ENCODE data around the gene MKI67.

MKI67 gene

DNA sequence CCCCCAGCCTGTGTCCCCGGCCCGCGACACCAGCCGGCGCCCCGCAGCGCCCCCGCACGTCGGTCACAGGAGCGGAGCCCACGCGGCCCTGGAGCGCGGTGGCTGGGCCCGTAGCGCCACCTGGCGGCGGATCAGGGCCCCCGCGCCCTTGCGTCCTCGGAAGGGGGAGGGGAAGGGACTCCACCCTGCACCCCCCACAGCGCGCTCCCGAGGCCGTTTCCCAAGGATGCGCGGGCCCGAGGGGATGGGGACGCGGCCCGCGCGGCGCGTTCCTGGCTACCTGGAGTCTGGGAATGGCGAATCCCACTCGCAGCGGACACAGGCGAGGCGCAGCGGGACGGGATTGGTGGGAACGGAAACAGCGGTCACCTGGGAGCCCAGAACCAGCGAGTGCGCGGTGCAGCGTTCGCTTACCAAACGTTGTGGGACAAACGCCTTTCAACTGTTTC is 23.8 kb upstream of the MKI67 start:
- TF ChIP-seq MAX (IDR thresholded peaks at IDR 0.05; ENCODE audit: low read depth, low read length) = peak; percentile 67
- TF ChIP-seq, protein P1, sequence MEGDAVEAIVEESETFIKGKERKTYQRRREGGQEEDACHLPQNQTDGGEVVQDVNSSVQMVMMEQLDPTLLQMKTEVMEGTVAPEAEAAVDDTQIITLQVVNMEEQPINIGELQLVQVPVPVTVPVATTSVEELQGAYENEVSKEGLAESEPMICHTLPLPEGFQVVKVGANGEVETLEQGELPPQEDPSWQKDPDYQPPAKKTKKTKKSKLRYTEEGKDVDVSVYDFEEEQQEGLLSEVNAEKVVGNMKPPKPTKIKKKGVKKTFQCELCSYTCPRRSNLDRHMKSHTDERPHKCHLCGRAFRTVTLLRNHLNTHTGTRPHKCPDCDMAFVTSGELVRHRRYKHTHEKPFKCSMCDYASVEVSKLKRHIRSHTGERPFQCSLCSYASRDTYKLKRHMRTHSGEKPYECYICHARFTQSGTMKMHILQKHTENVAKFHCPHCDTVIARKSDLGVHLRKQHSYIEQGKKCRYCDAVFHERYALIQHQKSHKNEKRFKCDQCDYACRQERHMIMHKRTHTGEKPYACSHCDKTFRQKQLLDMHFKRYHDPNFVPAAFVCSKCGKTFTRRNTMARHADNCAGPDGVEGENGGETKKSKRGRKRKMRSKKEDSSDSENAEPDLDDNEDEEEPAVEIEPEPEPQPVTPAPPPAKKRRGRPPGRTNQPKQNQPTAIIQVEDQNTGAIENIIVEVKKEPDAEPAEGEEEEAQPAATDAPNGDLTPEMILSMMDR (IDR thresholded peaks at IDR 0.05; ENCODE audit: low read depth, low read length) = peak; percentile 79
- TF ChIP-seq MYC (IDR thresholded peaks at IDR 0.05; ENCODE audit: low read depth, low read length) = peak; percentile 77
- TF ChIP-seq POLR2A (IDR thresholded peaks at IDR 0.05; ENCODE audit: extremely low read depth, insufficient read length) = no peak
- peak; percentile 81 for DNase-seq (ENCODE audit: low read depth)
- peak overlapping the region; percentile 14 for H3K4me3 ChIP-seq (ENCODE audit: low read depth, low read length)

DNA sequence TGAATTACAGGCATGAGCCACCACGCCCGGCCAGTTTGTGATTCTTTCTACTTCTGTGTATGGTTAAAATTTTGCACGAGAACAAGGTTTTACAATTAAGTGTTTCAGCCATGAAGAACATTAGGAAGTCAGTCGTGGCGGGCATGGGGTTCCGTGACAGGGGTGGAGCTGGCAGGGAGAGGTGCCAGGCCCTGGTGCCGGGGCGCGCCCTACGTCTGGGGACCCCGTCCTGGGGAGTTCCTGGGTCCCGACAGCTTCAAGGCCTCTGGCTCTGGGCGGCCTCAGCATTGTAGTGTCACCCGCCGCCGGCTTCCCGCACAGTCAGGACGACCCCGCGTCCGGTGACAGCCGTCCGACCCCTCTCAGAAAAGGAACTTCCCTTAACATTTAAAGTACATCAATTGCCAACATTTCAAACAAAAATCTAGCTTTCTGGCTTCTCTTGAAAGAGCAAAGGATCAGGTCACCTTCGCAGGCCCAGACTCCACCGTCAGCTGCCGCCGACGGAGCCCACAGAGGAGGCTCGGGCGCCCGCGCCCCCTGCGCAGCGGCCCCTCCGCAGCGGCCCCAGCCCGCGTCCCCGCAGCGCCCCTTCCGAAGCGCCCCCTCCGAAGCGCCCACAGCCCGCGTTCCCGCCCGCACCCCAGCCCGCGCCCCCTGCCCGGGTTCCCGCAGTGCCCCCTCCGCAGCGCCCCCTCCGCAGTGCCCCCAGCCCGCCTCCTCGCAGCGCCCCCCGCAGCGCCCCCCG is 23.2 kb upstream of the MKI67 start:
- no peak for DNase-seq (ENCODE audit: low read depth)
- TF ChIP-seq POLR2A (IDR thresholded peaks at IDR 0.05; ENCODE audit: extremely low read depth, insufficient read length) = no peak
- no peak overlapping the region for H3K4me3 ChIP-seq (ENCODE audit: low read depth, low read length)

GRCh38 chr10:128147669-128148068 is 21.4 kb upstream of the MKI67 start:
- H3K4me3 ChIP-seq (ENCODE audit: low read depth, low read length) = no peak overlapping the region
- DNase-seq (ENCODE audit: low read depth) = no peak
- TF ChIP-seq MAX (IDR thresholded peaks at IDR 0.05; ENCODE audit: low read depth, low read length) = no peak
- TF ChIP-seq MYC (IDR thresholded peaks at IDR 0.05; ENCODE audit: low read depth, low read length) = no peak
- no peak for TF ChIP-seq POLR2A (IDR thresholded peaks at IDR 0.05; ENCODE audit: extremely low read depth, insufficient read length)
- TF ChIP-seq, protein P1 (IDR thresholded peaks at IDR 0.05; ENCODE audit: low read depth, low read length) = no peak

GRCh38 chr10:128147064-128147463 is 20.8 kb upstream of the MKI67 start:
- H3K4me3 ChIP-seq (ENCODE audit: low read depth, low read length) = no peak overlapping the region
- no peak for DNase-seq (ENCODE audit: low read depth)
- TF ChIP-seq MYC (IDR thresholded peaks at IDR 0.05; ENCODE audit: low read depth, low read length) (no peak), MAX (IDR thresholded peaks at IDR 0.05; ENCODE audit: low read depth, low read length) (no peak), POLR2A (IDR thresholded peaks at IDR 0.05; ENCODE audit: extremely low read depth, insufficient read length) (no peak)
- TF ChIP-seq, protein P1 (IDR thresholded peaks at IDR 0.05; ENCODE audit: low read depth, low read length) = no peak

- no peak overlapping the region for H3K4me3 ChIP-seq (ENCODE audit: low read depth, low read length)
- TF ChIP-seq, protein P1 (IDR thresholded peaks at IDR 0.05; ENCODE audit: low read depth, low read length) = no peak
- no peak for TF ChIP-seq MYC (IDR thresholded peaks at IDR 0.05; ENCODE audit: low read depth, low read length)
- no peak for TF ChIP-seq POLR2A (IDR thresholded peaks at IDR 0.05; ENCODE audit: extremely low read depth, insufficient read length)
- TF ChIP-seq MAX (IDR thresholded peaks at IDR 0.05; ENCODE audit: low read depth, low read length) = no peak
- peak; percentile 73 for DNase-seq (ENCODE audit: low read depth)
These were observed 18.3 kb upstream of the MKI67 start for GRCh38 chr10:128144547-128144946.

DNA sequence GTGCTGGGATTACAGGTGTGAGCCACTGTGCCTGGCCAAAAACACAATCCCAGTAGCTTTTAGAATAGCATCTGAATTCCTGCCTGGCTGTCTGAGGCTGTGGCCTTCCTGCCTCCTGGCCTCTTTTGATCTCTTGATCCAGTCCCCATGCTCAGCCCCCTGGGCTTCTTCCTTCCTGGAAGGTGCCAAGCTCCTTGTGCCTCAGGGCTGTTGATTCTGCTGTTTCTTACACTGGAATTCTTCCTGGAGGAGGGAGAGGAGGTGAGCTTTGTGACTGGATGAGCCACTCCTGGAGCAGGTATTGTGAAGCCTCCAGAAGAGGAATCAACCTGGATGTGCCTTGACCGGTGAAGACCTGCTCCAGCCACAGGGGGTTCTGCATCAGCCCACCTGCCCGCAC is 17.3 kb upstream of the MKI67 start:
- no peak for DNase-seq (ENCODE audit: low read depth)
- TF ChIP-seq POLR2A (IDR thresholded peaks at IDR 0.05; ENCODE audit: extremely low read depth, insufficient read length) = no peak
- TF ChIP-seq MYC (IDR thresholded peaks at IDR 0.05; ENCODE audit: low read depth, low read length) = no peak
- no peak for TF ChIP-seq MAX (IDR thresholded peaks at IDR 0.05; ENCODE audit: low read depth, low read length)
- TF ChIP-seq, protein P1 (IDR thresholded peaks at IDR 0.05; ENCODE audit: low read depth, low read length) = no peak
- no peak overlapping the region for H3K4me3 ChIP-seq (ENCODE audit: low read depth, low read length)
